ENCODE measurements around the gene OR7A5. TPM values are rescaled to one million over a fixed set of nuclear protein-coding genes. Genes with fewer than 3 reads are reported as not detected.

Gene OR7A5
- total RNA-seq, 1 donor from 2014 or later: not detected

DNA sequence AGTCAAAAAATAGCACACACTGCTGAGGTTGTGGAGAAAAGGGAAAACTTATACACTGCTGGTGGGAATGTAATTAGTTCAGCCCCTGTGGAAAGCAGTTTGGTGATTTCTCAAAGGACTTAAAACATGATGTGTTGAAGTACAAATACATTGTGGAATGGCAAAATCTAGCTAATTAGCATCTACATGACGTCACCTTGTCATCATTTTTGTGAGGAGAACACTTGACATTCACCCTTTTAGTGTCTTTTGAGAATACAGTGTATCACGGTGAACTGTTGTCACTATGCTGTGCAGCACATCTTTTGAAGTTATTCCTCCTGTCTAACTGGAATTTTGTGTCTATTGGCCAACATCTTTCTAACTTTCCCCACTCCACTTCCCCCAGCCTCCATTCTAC lies 8.2 kb upstream of the OR7A5 start:
- no peak overlapping the region for H3K27ac Mint-ChIP-seq
- TF ChIP-seq, protein P1, sequence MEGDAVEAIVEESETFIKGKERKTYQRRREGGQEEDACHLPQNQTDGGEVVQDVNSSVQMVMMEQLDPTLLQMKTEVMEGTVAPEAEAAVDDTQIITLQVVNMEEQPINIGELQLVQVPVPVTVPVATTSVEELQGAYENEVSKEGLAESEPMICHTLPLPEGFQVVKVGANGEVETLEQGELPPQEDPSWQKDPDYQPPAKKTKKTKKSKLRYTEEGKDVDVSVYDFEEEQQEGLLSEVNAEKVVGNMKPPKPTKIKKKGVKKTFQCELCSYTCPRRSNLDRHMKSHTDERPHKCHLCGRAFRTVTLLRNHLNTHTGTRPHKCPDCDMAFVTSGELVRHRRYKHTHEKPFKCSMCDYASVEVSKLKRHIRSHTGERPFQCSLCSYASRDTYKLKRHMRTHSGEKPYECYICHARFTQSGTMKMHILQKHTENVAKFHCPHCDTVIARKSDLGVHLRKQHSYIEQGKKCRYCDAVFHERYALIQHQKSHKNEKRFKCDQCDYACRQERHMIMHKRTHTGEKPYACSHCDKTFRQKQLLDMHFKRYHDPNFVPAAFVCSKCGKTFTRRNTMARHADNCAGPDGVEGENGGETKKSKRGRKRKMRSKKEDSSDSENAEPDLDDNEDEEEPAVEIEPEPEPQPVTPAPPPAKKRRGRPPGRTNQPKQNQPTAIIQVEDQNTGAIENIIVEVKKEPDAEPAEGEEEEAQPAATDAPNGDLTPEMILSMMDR (IDR thresholded peaks at IDR 0.05; ENCODE audit: unreplicated experiment): no peak
- no peaks in the 10 kb centered on the region for H3K4me1 Mint-ChIP-seq (ENCODE audit: low read depth)
- peaks cover 3% of the 10 kb centered on the region for H3K36me3 Mint-ChIP-seq (ENCODE audit: insufficient read depth)
- peaks cover 57% of the 10 kb centered on the region for H3K9me3 Mint-ChIP-seq (ENCODE audit: low read depth)
- H3K27me3 Mint-ChIP-seq: no peaks in the 10 kb centered on the region
- no peak overlapping the region for H3K4me3 Mint-ChIP-seq (ENCODE audit: low read depth)
- DNase-seq (ENCODE audit: low spot score, unreplicated experiment): no peak

- Mint-ChIP-seq H3K4me1 (ENCODE audit: low read depth) (no peaks in the 10 kb centered on the region), H3K4me3 (ENCODE audit: low read depth) (no peak overlapping the region), H3K27ac (no peak overlapping the region), H3K36me3 (ENCODE audit: insufficient read depth) (peaks cover 3% of the 10 kb centered on the region), H3K9me3 (ENCODE audit: low read depth) (peaks cover 47% of the 10 kb centered on the region), H3K27me3 (no peaks in the 10 kb centered on the region)
- TF ChIP-seq, protein P1 (IDR thresholded peaks at IDR 0.05; ENCODE audit: unreplicated experiment): no peak
- no peak for DNase-seq (ENCODE audit: low spot score, unreplicated experiment)
Measured at GRCh38 chr19:14840206-14840605, 5.2 kb upstream of the OR7A5 start.

- Mint-ChIP-seq H3K4me1 (ENCODE audit: low read depth) (no peaks in the 10 kb centered on the region), H3K9me3 (ENCODE audit: low read depth) (peaks cover 40% of the 10 kb centered on the region)
- DNase-seq (ENCODE audit: low spot score, unreplicated experiment): no peak
Measured at GRCh38 chr19:14837391-14837790, 2.4 kb upstream of the OR7A5 start.

DNA sequence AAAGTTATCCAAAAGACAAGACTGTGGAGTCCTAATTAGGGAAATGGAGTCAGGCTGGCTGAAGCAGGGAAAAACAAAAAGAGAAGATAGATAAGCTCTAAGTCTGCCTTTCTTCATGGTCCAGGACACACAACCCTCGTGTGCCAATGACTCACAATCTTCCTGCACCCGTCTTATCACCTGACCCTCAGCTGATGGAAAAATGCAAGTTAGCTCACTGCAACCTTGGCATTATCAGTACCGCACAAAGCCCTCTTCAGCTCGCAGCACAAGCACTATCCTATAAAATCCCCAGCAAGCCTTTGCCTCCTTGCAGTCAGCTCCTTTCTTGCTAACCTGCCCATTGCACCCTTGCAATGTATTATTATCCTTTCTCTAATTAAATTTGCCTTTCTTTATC lies 4.3 kb downstream of the OR7A5 start:
- Mint-ChIP-seq H3K27me3 (no peaks in the 10 kb centered on the region), H3K4me3 (ENCODE audit: low read depth) (no peak overlapping the region), H3K27ac (no peak overlapping the region), H3K9me3 (ENCODE audit: low read depth) (peaks cover 51% of the 10 kb centered on the region), H3K4me1 (ENCODE audit: low read depth) (no peaks in the 10 kb centered on the region), H3K36me3 (ENCODE audit: insufficient read depth) (no peaks in the 10 kb centered on the region)
- TF ChIP-seq, protein P1 (IDR thresholded peaks at IDR 0.05; ENCODE audit: unreplicated experiment): no peak
- DNase-seq (ENCODE audit: low spot score, unreplicated experiment): no peak

More at GRCh38 chr19:14837391-14837790, 2.4 kb upstream of the OR7A5 start:
- H3K27me3 Mint-ChIP-seq: no peaks in the 10 kb centered on the region
- TF ChIP-seq, protein P1 (IDR thresholded peaks at IDR 0.05; ENCODE audit: unreplicated experiment): no peak
- no peak overlapping the region for H3K4me3 Mint-ChIP-seq (ENCODE audit: low read depth)
- H3K36me3 Mint-ChIP-seq (ENCODE audit: insufficient read depth): no peaks in the 10 kb centered on the region
- H3K27ac Mint-ChIP-seq: no peak overlapping the region

DNA sequence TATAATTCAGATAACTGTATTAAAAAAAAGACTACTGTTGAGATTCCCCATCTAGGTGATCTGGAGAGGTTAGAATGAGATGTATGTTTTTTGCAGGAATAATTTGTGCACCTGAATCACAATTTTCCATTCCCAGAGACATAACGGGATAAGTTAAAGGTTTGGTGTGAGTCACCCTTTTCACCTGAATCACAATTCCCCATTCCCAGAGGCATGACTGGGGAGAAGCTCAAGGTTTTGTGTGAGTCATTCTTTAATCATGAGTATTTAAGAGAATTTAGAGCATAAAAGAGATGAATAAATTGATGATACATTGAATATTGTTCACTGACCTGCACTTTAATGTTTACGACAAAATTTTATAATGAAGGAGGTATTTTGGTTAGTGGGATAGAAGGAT lies 9.0 kb downstream of the OR7A5 start:
- Mint-ChIP-seq H3K9me3 (ENCODE audit: low read depth) (peaks cover 63% of the 10 kb centered on the region), H3K27me3 (no peaks in the 10 kb centered on the region), H3K36me3 (ENCODE audit: insufficient read depth) (peaks cover 1% of the 10 kb centered on the region)

More for the DNA sequence above, 9.0 kb downstream of the OR7A5 start:
- no peak overlapping the region for H3K4me3 Mint-ChIP-seq (ENCODE audit: low read depth)
- no peaks in the 10 kb centered on the region for H3K4me1 Mint-ChIP-seq (ENCODE audit: low read depth)
- TF ChIP-seq, protein P1 (IDR thresholded peaks at IDR 0.05; ENCODE audit: unreplicated experiment): no peak
- DNase-seq (ENCODE audit: low spot score, unreplicated experiment): no peak
- H3K27ac Mint-ChIP-seq: no peak overlapping the region

Data from progenitor cell of endocrine pancreas (in vitro differentiated cells).